IMR-90 (cell line): ENCODE results near the gene AGAP1. TPM values are rescaled to one million over a fixed set of nuclear protein-coding genes. Genes with fewer than 3 reads are reported as not detected.

Experiments
- ATAC-seq: fragments of 200-7000 bp; cut with Tn5 transposase; 2 replicates; pipeline ENCODE4 v1.9.1; 2020; ENCODE audit warnings: low read depth, mild to moderate bottlenecking, moderate library complexity
- BruUV-seq: library from RNA; stranded (reverse); fragments of 400-500 nt; replicated peaks from 2 replicates; lab custom pipeline; 2021; lab: Mats Ljungman, UMichigan
- CTCF ChIA-PET: fragments of 300-600 bp; formaldehyde crosslinking; extraction: SDS; loops from one replicate; lab custom pipeline; 2021; ENCODE audit warnings: antibody characterized with exemption; lab: Yijun Ruan, JAX
- POLR2A ChIA-PET: fragments of 300-600 bp; sonication (Branson Sonifier 250); formaldehyde crosslinking; loops from one replicate; lab custom pipeline; 2022; ENCODE audit warnings: antibody characterized with exemption; ENCODE audit not compliant: unreplicated experiment; lab: Charles Lee
- DNase-seq: peaks from one replicate; pipeline ENCODE4 v3.0.0; 2013
- H2AFZ ChIP-seq: replicated peaks from 2 replicates; pipeline ENCODE3; 2013; ENCODE audit warnings: low read length, mild to moderate bottlenecking; ENCODE audit not compliant: poor library complexity
- H2AK5ac ChIP-seq: 2 replicates; pipeline ENCODE4 v1.6.1; 2013; ENCODE audit warnings: low read depth, low read length, inconsistent platforms
- H2AK9ac ChIP-seq: replicated peaks from 2 replicates; pipeline ENCODE3; 2013; ENCODE audit warnings: mild to moderate bottlenecking, low read depth, low read length, moderate library complexity; ENCODE audit not compliant: poor library complexity
- H2BK120ac ChIP-seq: 2 replicates; pipeline ENCODE4 v1.6.1; 2013; ENCODE audit warnings: low read depth, low read length, inconsistent platforms
- H2BK15ac ChIP-seq: 3 replicates; pipeline ENCODE4 v1.6.1; 2013; ENCODE audit warnings: low read depth, low read length, inconsistent platforms
- H2BK20ac ChIP-seq: 2 replicates; pipeline ENCODE4 v1.6.1; 2013; ENCODE audit warnings: low read depth, mild to moderate bottlenecking, inconsistent platforms, low read length, moderate library complexity
- H2BK5ac ChIP-seq: 2 replicates; pipeline ENCODE4 v1.6.1; 2013; ENCODE audit warnings: mild to moderate bottlenecking, low read depth, low read length, inconsistent platforms; ENCODE audit not compliant: poor library complexity, severe bottlenecking
- H3K14ac ChIP-seq: replicated peaks from 2 replicates; pipeline ENCODE4 v1.6.1; 2013; ENCODE audit warnings: low read depth, low read length, inconsistent platforms
- H3K18ac ChIP-seq: 2 replicates; pipeline ENCODE4 v1.6.1; 2013; ENCODE audit warnings: low read depth, low read length, control low read depth
- H3K23ac ChIP-seq: 2 replicates; pipeline ENCODE4 v1.6.1; 2013; ENCODE audit warnings: low read depth, low read length, inconsistent platforms
- H3K27ac ChIP-seq: 2 replicates; pipeline ENCODE4 v1.5.1; 2013; ENCODE audit warnings: mild to moderate bottlenecking, control low read depth, low read length; ENCODE audit not compliant: insufficient read depth
- H3K27me3 ChIP-seq: 2 replicates; pipeline ENCODE4 v1.6.1; 2013; ENCODE audit warnings: low read length; ENCODE audit not compliant: control insufficient read depth, insufficient read depth
- H3K36me3 ChIP-seq: 2 replicates; pipeline ENCODE4 v1.6.1; 2013; ENCODE audit warnings: low read length, mixed read lengths; ENCODE audit not compliant: control insufficient read depth, insufficient read depth
- H3K4ac ChIP-seq: 2 replicates; pipeline ENCODE4 v1.6.1; 2013; ENCODE audit warnings: low read depth, low read length, inconsistent platforms
- H3K4me1 ChIP-seq: 2 replicates; pipeline ENCODE4 v1.6.1; 2013; ENCODE audit warnings: low read length, mixed read lengths; ENCODE audit not compliant: control insufficient read depth, insufficient read depth
- H3K4me2 ChIP-seq: 2 replicates; pipeline ENCODE4 v1.6.1; 2013; ENCODE audit warnings: low read depth, mild to moderate bottlenecking, control low read depth, low read length, moderate library complexity
- H3K4me3 ChIP-seq: 2 replicates; pipeline ENCODE4 v1.5.1; 2013; ENCODE audit warnings: low read depth, mild to moderate bottlenecking, control low read depth, low read length, moderate library complexity; ENCODE audit not compliant: insufficient read depth
- H3K56ac ChIP-seq: 2 replicates; pipeline ENCODE4 v1.6.1; 2013; ENCODE audit warnings: low read length, inconsistent platforms; ENCODE audit not compliant: insufficient read depth; ENCODE audit errors: extremely low read depth
- H3K79me1 ChIP-seq, 2 experiments: 2 replicates each; pipeline ENCODE4 v1.6.1; 2013; ENCODE audit warnings: low read length in 2 of 2, inconsistent platforms in 1 of 2, low read depth in 1 of 2
- H3K9ac ChIP-seq: 2 replicates; pipeline ENCODE4 v1.6.1; 2013; ENCODE audit warnings: low read depth, low read length, control low read depth
- H3K9me1 ChIP-seq: 2 replicates; pipeline ENCODE4 v1.6.1; 2013; ENCODE audit warnings: low read length, inconsistent platforms; ENCODE audit not compliant: insufficient read depth
- H3K9me3 ChIP-seq: 2 replicates; pipeline ENCODE4 v1.6.1; 2013; ENCODE audit warnings: low read length; ENCODE audit not compliant: control insufficient read depth, insufficient read depth
- H4K20me1 ChIP-seq: 2 replicates; pipeline ENCODE4 v1.6.1; 2013; ENCODE audit warnings: low read length, inconsistent platforms; ENCODE audit not compliant: insufficient read depth
- H4K5ac ChIP-seq: 2 replicates; pipeline ENCODE4 v1.6.1; 2013; ENCODE audit warnings: mild to moderate bottlenecking, low read depth, low read length, control low read depth
- H4K8ac ChIP-seq, 2 experiments: 2 replicates each; pipeline ENCODE4 v1.6.1; 2013; ENCODE audit warnings: low read depth in 2 of 2, low read length in 2 of 2, control low read depth in 1 of 2, inconsistent platforms in 1 of 2
- H4K91ac ChIP-seq: 2 replicates; pipeline ENCODE4 v1.6.1; 2013; ENCODE audit warnings: low read depth, low read length, inconsistent platforms; ENCODE audit not compliant: insufficient read depth
- BHLHE40 ChIP-seq: fragments of 150-350 bp; IDR thresholded peaks from 2 replicates; pipeline ENCODE4 v1.6.1; 2016; ENCODE audit warnings: mild to moderate bottlenecking, low read depth, low read length
- MAZ ChIP-seq: IDR thresholded peaks from 2 replicates; pipeline ENCODE4 v1.6.1; 2012; ENCODE audit warnings: low read depth, mild to moderate bottlenecking, low read length, improper control_type of control experiment, moderate library complexity, borderline replicate concordance
- POLR2A ChIP-seq: IDR thresholded peaks from 2 replicates; pipeline ENCODE4 v1.6.1; 2012; ENCODE audit warnings: mild to moderate bottlenecking, low read depth, low read length
- RCOR1 ChIP-seq: IDR thresholded peaks from 2 replicates; pipeline ENCODE4 v1.6.1; 2012; ENCODE audit warnings: mild to moderate bottlenecking, low read length, improper control_type of control experiment; ENCODE audit not compliant: insufficient replicate concordance
- WGBS, 2 experiments: methylation state at CpG; one replicate each; pipeline versions ENCODE4 v1.1.5 to v1.1.7; 2013; ENCODE audit warnings: missing lambda C conversion rate in 2 of 2; ENCODE audit not compliant: insufficient read length in 1 of 2; ENCODE audit errors: extremely low coverage in 2 of 2; 5-methylcytosine and 5-hydroxymethylcytosine counted together
- dilution Hi-C: fragments of 300-500 bp; cut with HindIII; formaldehyde crosslinking; loops from one replicate; pipeline ENCODE4 v1.14.3; 2018; ENCODE audit warnings: low sequenced_read_pairs; ENCODE audit not compliant: unreplicated experiment
- in situ Hi-C: fragments of 300-500 bp; cut with MboI; formaldehyde crosslinking; loops from 3 replicates; pipeline ENCODE4 v1.14.3; 2019; ENCODE audit warnings: low sequenced_read_pairs, inconsistent platforms, mixed read lengths
- intact Hi-C: fragments of 100-400 bp; cut with micrococcal nuclease; formaldehyde crosslinking; loops from 2 replicates; pipeline ENCODE4 v1.10.0; 2022
- polyA plus RNA-seq, 3 experiments: library from polyadenylated mRNA; depleted of rRNA; stranded (reverse); fragments of >200 nt; gene quantifications; 2 replicates each; pipeline ENCODE4 v1.2.3, GENCODE V29; 2012; ENCODE audit warnings: low replicate concordance in 1 of 3
- total RNA-seq: library from RNA; depleted of rRNA; stranded (reverse); fragments of >200 nt; gene quantifications from 2 replicates; pipeline ENCODE4 v1.2.3, GENCODE V29; 2012

The AGAP1 gene
- total and polyA plus RNA-seq, 2 of the 4 experiments (the other 2 are of a cell fraction) = 15.1 to 16.4 TPM

DNA sequence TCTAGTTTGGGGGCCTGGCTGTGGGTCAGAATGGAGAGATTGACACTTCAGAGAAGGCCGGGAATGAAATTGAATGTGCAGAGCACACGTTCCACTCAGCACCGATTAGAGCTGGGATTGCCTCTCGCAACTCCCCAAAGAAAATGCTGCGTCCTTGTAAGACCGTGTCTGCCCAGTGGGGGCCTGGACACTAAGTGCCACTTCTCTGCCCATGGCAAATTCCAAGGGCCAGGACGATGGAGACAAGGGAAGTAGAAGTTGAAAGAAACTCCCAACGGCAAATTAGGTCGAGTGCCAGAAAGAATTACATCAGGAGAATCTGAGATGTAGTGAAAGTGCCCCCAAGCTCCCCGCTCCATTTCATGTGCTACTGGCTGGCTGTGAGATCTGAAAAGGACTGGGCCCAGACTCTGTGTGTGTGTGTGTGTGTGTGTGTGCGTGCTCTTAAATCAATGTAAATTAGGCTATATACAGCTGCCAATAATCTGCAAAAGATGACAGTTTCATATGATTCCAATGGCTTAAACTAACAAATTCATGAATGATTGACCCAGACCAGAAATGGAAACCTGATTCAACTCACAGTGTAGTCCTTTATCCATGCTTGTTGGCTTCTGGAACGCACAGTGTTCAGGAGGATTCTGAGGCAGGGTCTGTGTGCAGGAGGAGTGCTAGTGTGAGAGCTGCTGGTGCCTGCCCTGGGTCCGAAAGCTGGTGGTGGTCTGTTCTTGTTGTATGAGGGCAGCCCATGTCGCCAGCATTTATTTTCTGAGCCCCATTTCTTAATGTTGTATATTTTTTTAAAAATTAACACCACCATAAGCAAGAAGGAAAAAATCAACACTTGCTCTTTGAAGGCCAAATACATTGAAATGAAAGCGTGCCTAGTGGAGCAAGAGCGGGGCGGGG, 234.3 kb downstream of the AGAP1 start:
- H3K23ac ChIP-seq = no peak overlapping the region
- ATAC-seq (no peak), DNase-seq (no peak)
- no peak overlapping the region for H2BK20ac ChIP-seq
- H3K4me1 ChIP-seq = peaks cover 2% of the 10 kb centered on the region; the same call in 1 of the 2 replicates
- H4K5ac ChIP-seq = no peak overlapping the region
- no peak overlapping the region for H2AFZ ChIP-seq
- TF ChIP-seq BHLHE40 (no peak), POLR2A (no peak), RCOR1 (no peak), MAZ (no peak)
- BruUV-seq = no TSS peak
- H2AK5ac ChIP-seq = no peak overlapping the region
- no peak overlapping the region for H2AK9ac ChIP-seq
- WGBS, 2 experiments = 99% methylated on average over 7 of the region's 17 CpGs; no CpG with 5 or more reads in 1 of the 2 experiments
- H2BK15ac ChIP-seq = no peak overlapping the region
- H2BK120ac ChIP-seq = no peak overlapping the region
- peaks cover 3 to 7% of the 10 kb centered on the region in 2 experiments; a peak in 2 of 4 replicates for H3K79me1 ChIP-seq
- H3K4me2 ChIP-seq = no peak overlapping the region
- H3K27ac ChIP-seq = no peak overlapping the region
- in situ Hi-C loops (no loop called here), dilution Hi-C loops (loop anchor here (25.0 kb wide), 1 partner anchor 591 kb away; no protein-coding TSS in a partner anchor), intact Hi-C loops (no loop called here)
- no peaks in the 10 kb centered on the region for H3K9me3 ChIP-seq
- no peak overlapping the region for H3K14ac ChIP-seq
- no peaks in the 10 kb centered on the region for H3K36me3 ChIP-seq
- H3K56ac ChIP-seq = no peak overlapping the region
- POLR2A ChIA-PET = no interaction called here
- no peaks in the 10 kb centered on the region for H3K27me3 ChIP-seq
- no peak overlapping the region for H3K9ac ChIP-seq
- no peak overlapping the region for H4K91ac ChIP-seq
- H2BK5ac ChIP-seq = no peak overlapping the region
- no peak overlapping the region for H3K4ac ChIP-seq
- no peaks in the 10 kb centered on the region; the same call in 1 of the 2 replicates for H3K9me1 ChIP-seq
- CTCF ChIA-PET = interaction anchor here (1.8 kb wide), 1 partner anchor 18 kb away, joined by 5 read pairs; no protein-coding TSS in a partner anchor
- H3K18ac ChIP-seq = no peak overlapping the region
- no peak overlapping the region for H3K4me3 ChIP-seq
- no peak overlapping the region for H4K8ac ChIP-seq
- no peaks in the 10 kb centered on the region; the same call in 1 of the 2 replicates for H4K20me1 ChIP-seq
